GM12878 (cell line): Measurements from ENCODE around the gene RPL29.

ENCODE experiments used
- CHD2 ChIP-seq: IDR thresholded peaks from 2 replicates; pipeline ENCODE4 v1.6.1; 2011; ENCODE audit warnings: low read depth, low read length, improper control_type of control experiment, borderline replicate concordance
- EP300 ChIP-seq, 2 experiments: fragments of 150-350 bp in 1 of 2; IDR thresholded peaks; 2 replicates each; pipeline ENCODE4 v1.6.1; 2011 to 2012; ENCODE audit warnings: low read depth in 2 of 2, low read length in 2 of 2, borderline replicate concordance in 1 of 2, improper control_type of control experiment in 1 of 2, inconsistent platforms in 1 of 2; ENCODE audit not compliant: control insufficient read depth in 1 of 2
- JUND ChIP-seq: IDR thresholded peaks from 2 replicates; pipeline ENCODE4 v1.6.1; 2012; ENCODE audit warnings: low read depth, mild to moderate bottlenecking, low read length, improper control_type of control experiment, moderate library complexity
- POLR2A ChIP-seq: IDR thresholded peaks from 2 replicates; pipeline ENCODE4 v1.6.1; 2011; ENCODE audit warnings: low read depth, mild to moderate bottlenecking, low read length
- POLR2AphosphoS5 ChIP-seq: IDR thresholded peaks from 2 replicates; pipeline ENCODE4 v1.6.1; 2011; ENCODE audit warnings: mild to moderate bottlenecking, low read length, inconsistent platforms
- TF ChIP-seq, protein P1 (sequence below), 3 experiments: IDR thresholded peaks in 2 of 3; conservative IDR thresholded peaks in 1 of 3; 2 replicates each; pipeline ENCODE4 v1.5.1; 2011; ENCODE audit warnings: low read depth in 3 of 3, low read length in 3 of 3, mild to moderate bottlenecking in 3 of 3, control low read depth in 2 of 3, moderate library complexity in 2 of 3, inconsistent platforms in 1 of 3, mixed read lengths in 1 of 3; ENCODE audit not compliant: control insufficient read depth in 2 of 3, insufficient read depth in 1 of 3; ENCODE audit errors: extremely low read depth in 1 of 3
- TF ChIP-seq, protein P2 (sequence below): fragments of 450-650 bp; IDR thresholded peaks from 2 replicates; pipeline ENCODE4 v1.6.1; 2016; ENCODE audit warnings: mild to moderate bottlenecking
- TF ChIP-seq, protein P3 (sequence below): fragments of 450-650 bp; IDR thresholded peaks from 2 replicates; pipeline ENCODE4 v1.6.1; 2017; ENCODE audit warnings: mild to moderate bottlenecking
- TF ChIP-seq, protein P4 (sequence below): fragments of 450-650 bp; IDR thresholded peaks from 2 replicates; pipeline ENCODE4 v1.6.1; 2014; ENCODE audit warnings: mild to moderate bottlenecking

DNA sequence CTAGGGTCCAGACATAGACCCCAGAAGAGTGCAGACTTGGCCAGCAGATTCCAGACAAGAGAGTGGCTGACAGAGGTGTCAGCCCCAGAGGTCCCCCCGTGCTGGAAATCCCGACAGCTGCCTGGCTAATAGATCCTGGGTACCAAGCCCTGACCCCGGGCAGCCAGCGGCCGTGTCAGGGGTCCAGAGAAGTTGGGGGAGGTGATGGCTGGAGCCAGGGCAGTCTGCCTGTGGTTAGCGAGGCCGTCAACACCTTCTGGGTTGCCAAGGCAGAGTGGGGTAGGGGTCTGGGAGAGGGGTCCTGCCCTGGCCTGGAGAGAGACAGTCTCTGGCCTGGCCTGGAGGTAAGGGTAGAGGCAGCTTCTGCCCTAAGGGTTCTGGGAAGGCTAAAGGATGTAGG, 25.1 kb upstream of the RPL29 start:
- TF ChIP-seq JUND (no peak), POLR2AphosphoS5 (no peak), POLR2A (no peak), EP300 (IDR thresholded peaks at IDR 0.05; ENCODE audit: borderline replicate concordance in 1 of 2, control insufficient read depth in 1 of 2, low read depth in 2 of 2, low read length in 2 of 2) (no peak), CHD2 (no peak)
- TF ChIP-seq, protein P1, sequence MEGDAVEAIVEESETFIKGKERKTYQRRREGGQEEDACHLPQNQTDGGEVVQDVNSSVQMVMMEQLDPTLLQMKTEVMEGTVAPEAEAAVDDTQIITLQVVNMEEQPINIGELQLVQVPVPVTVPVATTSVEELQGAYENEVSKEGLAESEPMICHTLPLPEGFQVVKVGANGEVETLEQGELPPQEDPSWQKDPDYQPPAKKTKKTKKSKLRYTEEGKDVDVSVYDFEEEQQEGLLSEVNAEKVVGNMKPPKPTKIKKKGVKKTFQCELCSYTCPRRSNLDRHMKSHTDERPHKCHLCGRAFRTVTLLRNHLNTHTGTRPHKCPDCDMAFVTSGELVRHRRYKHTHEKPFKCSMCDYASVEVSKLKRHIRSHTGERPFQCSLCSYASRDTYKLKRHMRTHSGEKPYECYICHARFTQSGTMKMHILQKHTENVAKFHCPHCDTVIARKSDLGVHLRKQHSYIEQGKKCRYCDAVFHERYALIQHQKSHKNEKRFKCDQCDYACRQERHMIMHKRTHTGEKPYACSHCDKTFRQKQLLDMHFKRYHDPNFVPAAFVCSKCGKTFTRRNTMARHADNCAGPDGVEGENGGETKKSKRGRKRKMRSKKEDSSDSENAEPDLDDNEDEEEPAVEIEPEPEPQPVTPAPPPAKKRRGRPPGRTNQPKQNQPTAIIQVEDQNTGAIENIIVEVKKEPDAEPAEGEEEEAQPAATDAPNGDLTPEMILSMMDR (IDR thresholded peaks at IDR 0.05 in 2 of 3, conservative IDR thresholded peaks at IDR 0.05 in 1 of 3; ENCODE audit: control insufficient read depth in 2 of 3, extremely low read depth in 1 of 3, insufficient read depth in 1 of 3, low read depth in 3 of 3, low read length in 3 of 3): no peak
- TF ChIP-seq, protein P2, sequence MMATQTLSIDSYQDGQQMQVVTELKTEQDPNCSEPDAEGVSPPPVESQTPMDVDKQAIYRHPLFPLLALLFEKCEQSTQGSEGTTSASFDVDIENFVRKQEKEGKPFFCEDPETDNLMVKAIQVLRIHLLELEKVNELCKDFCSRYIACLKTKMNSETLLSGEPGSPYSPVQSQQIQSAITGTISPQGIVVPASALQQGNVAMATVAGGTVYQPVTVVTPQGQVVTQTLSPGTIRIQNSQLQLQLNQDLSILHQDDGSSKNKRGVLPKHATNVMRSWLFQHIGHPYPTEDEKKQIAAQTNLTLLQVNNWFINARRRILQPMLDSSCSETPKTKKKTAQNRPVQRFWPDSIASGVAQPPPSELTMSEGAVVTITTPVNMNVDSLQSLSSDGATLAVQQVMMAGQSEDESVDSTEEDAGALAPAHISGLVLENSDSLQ: no peak
- TF ChIP-seq, protein P3, sequence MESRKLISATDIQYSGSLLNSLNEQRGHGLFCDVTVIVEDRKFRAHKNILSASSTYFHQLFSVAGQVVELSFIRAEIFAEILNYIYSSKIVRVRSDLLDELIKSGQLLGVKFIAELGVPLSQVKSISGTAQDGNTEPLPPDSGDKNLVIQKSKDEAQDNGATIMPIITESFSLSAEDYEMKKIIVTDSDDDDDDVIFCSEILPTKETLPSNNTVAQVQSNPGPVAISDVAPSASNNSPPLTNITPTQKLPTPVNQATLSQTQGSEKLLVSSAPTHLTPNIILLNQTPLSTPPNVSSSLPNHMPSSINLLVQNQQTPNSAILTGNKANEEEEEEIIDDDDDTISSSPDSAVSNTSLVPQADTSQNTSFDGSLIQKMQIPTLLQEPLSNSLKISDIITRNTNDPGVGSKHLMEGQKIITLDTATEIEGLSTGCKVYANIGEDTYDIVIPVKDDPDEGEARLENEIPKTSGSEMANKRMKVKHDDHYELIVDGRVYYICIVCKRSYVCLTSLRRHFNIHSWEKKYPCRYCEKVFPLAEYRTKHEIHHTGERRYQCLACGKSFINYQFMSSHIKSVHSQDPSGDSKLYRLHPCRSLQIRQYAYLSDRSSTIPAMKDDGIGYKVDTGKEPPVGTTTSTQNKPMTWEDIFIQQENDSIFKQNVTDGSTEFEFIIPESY: no peak
- TF ChIP-seq, protein P4, sequence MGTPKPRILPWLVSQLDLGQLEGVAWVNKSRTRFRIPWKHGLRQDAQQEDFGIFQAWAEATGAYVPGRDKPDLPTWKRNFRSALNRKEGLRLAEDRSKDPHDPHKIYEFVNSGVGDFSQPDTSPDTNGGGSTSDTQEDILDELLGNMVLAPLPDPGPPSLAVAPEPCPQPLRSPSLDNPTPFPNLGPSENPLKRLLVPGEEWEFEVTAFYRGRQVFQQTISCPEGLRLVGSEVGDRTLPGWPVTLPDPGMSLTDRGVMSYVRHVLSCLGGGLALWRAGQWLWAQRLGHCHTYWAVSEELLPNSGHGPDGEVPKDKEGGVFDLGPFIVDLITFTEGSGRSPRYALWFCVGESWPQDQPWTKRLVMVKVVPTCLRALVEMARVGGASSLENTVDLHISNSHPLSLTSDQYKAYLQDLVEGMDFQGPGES: no peak
